ENCODE data around the gene CLEC4G.

CLEC4G gene

GRCh38 chr19:7744871-7745650 is 13.2 kb upstream of the CLEC4G start:
- H3K9me3 ChIP-seq = no peaks in the 10 kb centered on the region
- no peak overlapping the region for H3K27ac ChIP-seq
- TF ChIP-seq CTCF (IDR thresholded peaks at IDR 0.05) = no peak
- H3K4me3 ChIP-seq = no peak overlapping the region
- no peaks in the 10 kb centered on the region for H3K4me1 ChIP-seq
- peaks cover 0 to 20% of the 10 kb centered on the region in 2 donors for H3K27me3 ChIP-seq
- H3K36me3 ChIP-seq = no peaks in the 10 kb centered on the region
- no peak for DNase-seq
- intact Hi-C loops (cut with DNase I; ENCODE audit: low total_unique reads) = no loop called here

DNA sequence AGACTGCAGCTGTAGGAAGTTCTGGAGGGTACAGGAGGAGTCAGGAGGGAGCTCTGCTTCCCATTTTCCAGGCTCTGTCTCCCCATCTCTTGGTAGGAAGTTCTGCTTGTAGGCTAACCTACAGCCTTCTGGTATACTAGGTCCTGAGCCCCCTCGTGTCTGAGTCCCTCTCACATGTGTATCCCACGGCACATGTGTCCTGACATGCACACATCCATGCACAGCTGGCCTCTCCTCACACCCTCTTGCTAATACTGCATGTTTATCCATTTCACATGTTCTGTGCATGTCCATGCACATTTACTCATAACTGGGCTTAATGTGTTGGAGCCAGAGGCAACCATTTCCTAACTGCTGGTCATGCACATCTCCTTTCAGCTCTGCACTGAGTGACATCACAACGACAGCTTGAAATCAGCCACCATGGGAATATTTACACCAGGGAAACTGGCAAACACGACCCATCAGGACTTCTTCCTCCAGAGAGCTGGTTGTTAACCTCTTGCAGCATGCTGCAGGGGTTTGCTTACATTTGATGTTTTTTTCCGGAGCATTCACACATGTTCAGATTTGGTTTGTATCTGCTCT is 12.4 kb upstream of the CLEC4G start:
- TF ChIP-seq CTCF (IDR thresholded peaks at IDR 0.05) = no peak
- Histone ChIP-seq H3K27me3 (peaks cover 0 to 16% of the 10 kb centered on the region in 2 donors), H3K27ac (no peak overlapping the region), H3K4me3 (no peak overlapping the region), H3K9me3 (no peaks in the 10 kb centered on the region), H3K36me3 (no peaks in the 10 kb centered on the region), H3K4me1 (no peaks in the 10 kb centered on the region)
- intact Hi-C loops (cut with DNase I; ENCODE audit: low total_unique reads) = no loop called here
- DNase-seq = no peak

DNA sequence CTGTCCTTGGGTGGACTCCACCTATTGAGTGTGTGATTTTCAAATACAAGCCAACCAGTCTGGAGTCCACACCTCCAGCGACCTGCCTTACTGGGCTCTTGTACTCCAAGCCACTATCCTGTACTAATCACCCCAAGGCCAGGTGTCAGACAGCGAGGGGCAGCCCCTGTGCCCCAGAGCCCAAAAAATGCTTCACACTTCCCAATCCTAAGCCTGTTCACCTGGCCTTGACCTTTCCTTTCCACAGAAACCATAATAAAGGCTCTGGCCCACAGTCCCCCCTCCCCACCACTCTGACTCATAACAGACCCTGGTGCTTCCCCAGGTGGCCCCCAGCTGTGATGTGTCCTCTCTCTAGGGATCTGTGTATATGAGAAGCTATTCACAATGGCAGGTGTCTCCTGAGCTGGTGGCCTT is 11.5 kb upstream of the CLEC4G start:
- Histone ChIP-seq H3K27ac (no peak overlapping the region), H3K4me1 (no peaks in the 10 kb centered on the region), H3K9me3 (no peaks in the 10 kb centered on the region), H3K27me3 (peaks cover 0 to 14% of the 10 kb centered on the region in 2 donors), H3K36me3 (no peaks in the 10 kb centered on the region), H3K4me3 (no peak overlapping the region)
- intact Hi-C loops (cut with DNase I; ENCODE audit: low total_unique reads) = no loop called here
- DNase-seq = no peak
- no peak for TF ChIP-seq CTCF (IDR thresholded peaks at IDR 0.05)

GRCh38 chr19:7742991-7743390 is 11.1 kb upstream of the CLEC4G start:
- H3K4me3 ChIP-seq = no peak overlapping the region
- intact Hi-C loops (cut with DNase I; ENCODE audit: low total_unique reads) = no loop called here
- peaks cover 0 to 14% of the 10 kb centered on the region in 2 donors for H3K27me3 ChIP-seq
- no peaks in the 10 kb centered on the region for H3K36me3 ChIP-seq
- DNase-seq = no peak
- TF ChIP-seq CTCF (IDR thresholded peaks at IDR 0.05) = no peak
- H3K27ac ChIP-seq = no peak overlapping the region
- no peaks in the 10 kb centered on the region for H3K9me3 ChIP-seq
- H3K4me1 ChIP-seq = no peaks in the 10 kb centered on the region

GRCh38 chr19:7742575-7742974 is 10.7 kb upstream of the CLEC4G start:
- Histone ChIP-seq H3K27ac (no peak overlapping the region), H3K36me3 (no peaks in the 10 kb centered on the region), H3K9me3 (no peaks in the 10 kb centered on the region), H3K4me3 (no peak overlapping the region), H3K4me1 (no peaks in the 10 kb centered on the region), H3K27me3 (peaks cover 0 to 14% of the 10 kb centered on the region in 2 donors)
- TF ChIP-seq CTCF (IDR thresholded peaks at IDR 0.05) = no peak
- intact Hi-C loops (cut with DNase I; ENCODE audit: low total_unique reads) = no loop called here
- no peak for DNase-seq
